Endodermal cell (in vitro differentiated cells): ENCODE measurements around the gene ULBP3. TPM values are rescaled to one million over a fixed set of nuclear protein-coding genes. Genes with fewer than 3 reads are reported as not detected.

ENCODE experiments used
- DNase-seq: peaks from one replicate; pipeline ENCODE4 v3.0.0-alpha.2; 2017
- H3K27ac ChIP-seq: 2 replicates; pipeline ENCODE4 v1.5.1; 2013; ENCODE audit warnings: mild to moderate bottlenecking, low read depth, low read length, moderate library complexity
- H3K27me3 ChIP-seq: 2 replicates; pipeline ENCODE4 v1.6.1; 2013; ENCODE audit warnings: mild to moderate bottlenecking, low read length, moderate library complexity; ENCODE audit not compliant: insufficient read depth, control insufficient read depth, poor library complexity, severe bottlenecking
- H3K36me3 ChIP-seq: 2 replicates; pipeline ENCODE4 v1.7.0; 2013; ENCODE audit warnings: mild to moderate bottlenecking, low read length, moderate library complexity; ENCODE audit not compliant: control insufficient read depth, insufficient read depth
- H3K4me1 ChIP-seq: one replicate; pipeline ENCODE4 v1.7.0; 2013; ENCODE audit warnings: low read length; ENCODE audit not compliant: control insufficient read depth, insufficient read depth
- H3K4me3 ChIP-seq: 2 replicates; pipeline ENCODE4 v1.5.1; 2013; ENCODE audit warnings: mild to moderate bottlenecking, low read length, moderate library complexity
- H3K9ac ChIP-seq: 2 replicates; pipeline ENCODE4 v1.6.1; 2013; ENCODE audit warnings: mild to moderate bottlenecking, low read length, moderate library complexity; ENCODE audit not compliant: poor library complexity, severe bottlenecking; ENCODE audit errors: extremely low read depth
- H3K9me3 ChIP-seq: 2 replicates; pipeline ENCODE4 v1.6.1; 2013; ENCODE audit warnings: mild to moderate bottlenecking, low read length, moderate library complexity; ENCODE audit not compliant: control insufficient read depth
- H3K27ac Mint-ChIP-seq: 2 replicates; pipeline ENCODE4 v1.8.0; 2020; ENCODE audit warnings: mixed read lengths
- H3K27me3 Mint-ChIP-seq: 2 replicates; pipeline ENCODE4 v1.8.0; 2021; ENCODE audit warnings: mild to moderate bottlenecking, mixed read lengths; ENCODE audit not compliant: insufficient read depth
- H3K36me3 Mint-ChIP-seq: 2 replicates; pipeline ENCODE4 v1.8.0; 2020; ENCODE audit warnings: low read depth, mixed read lengths
- H3K4me1 Mint-ChIP-seq: 2 replicates; pipeline ENCODE4 v1.8.0; 2020; ENCODE audit warnings: mixed read lengths
- H3K4me3 Mint-ChIP-seq: 2 replicates; pipeline ENCODE4 v1.8.0; 2020; ENCODE audit warnings: mild to moderate bottlenecking, moderate library complexity, mixed read lengths
- H3K9me3 Mint-ChIP-seq: 2 replicates; pipeline ENCODE4 v1.8.0; 2020; ENCODE audit warnings: mild to moderate bottlenecking, mixed read lengths
- CTCF ChIP-seq: fragments of 200-600 bp; sonication (generic); conservative IDR thresholded peaks from 2 replicates; pipeline ENCODE4 v1.5.0; 2021; ENCODE audit warnings: antibody characterized with exemption, mild to moderate bottlenecking
- WGBS, 2 experiments: methylation state at CpG; one replicate each; pipeline versions ENCODE4 v1.1.5 to v1.1.7; 2013; ENCODE audit warnings: missing lambda C conversion rate in 2 of 2, mixed read lengths in 1 of 2; ENCODE audit not compliant: insufficient coverage in 1 of 2, insufficient read length in 1 of 2; 5-methylcytosine and 5-hydroxymethylcytosine counted together
- total RNA-seq, 2 donors: library from RNA; stranded (reverse); fragmentation: NEBNext Ultra II Directional in 1 of 2; extraction: Animal tissue kit (Norgen Biotek cat#: 25700) in 1 of 2; gene quantifications; 2 replicates in 1 of 2; 3 replicates in 1 of 2; pipeline ENCODE4 v1.2.1, GENCODE V29; 2021

The ULBP3 gene
- total RNA-seq, 2 donors from 2014 or later = 4.4 to 5.4 TPM

GRCh38 chr6:150102750-150103270 lies 33.9 kb upstream of the ULBP3 start:
- TF ChIP-seq CTCF = no peak
- H3K36me3 ChIP-seq = no peaks in the 10 kb centered on the region
- no peak overlapping the region for H3K4me3 ChIP-seq
- no peaks in the 10 kb centered on the region for H3K27me3 ChIP-seq
- H3K9me3 Mint-ChIP-seq = no peaks in the 10 kb centered on the region
- no peaks in the 10 kb centered on the region for H3K4me1 Mint-ChIP-seq
- H3K4me1 ChIP-seq = no peaks in the 10 kb centered on the region
- no peak overlapping the region for H3K4me3 Mint-ChIP-seq
- H3K27me3 Mint-ChIP-seq = no peaks in the 10 kb centered on the region
- H3K27ac ChIP-seq = no peak overlapping the region
- no peak for DNase-seq
- H3K9me3 ChIP-seq = no peaks in the 10 kb centered on the region
- no peak overlapping the region for H3K27ac Mint-ChIP-seq
- 90 to 94% methylated on average over 2 to 4 of the region's 4 CpGs for WGBS, 2 experiments
- no peaks in the 10 kb centered on the region for H3K36me3 Mint-ChIP-seq
- H3K9ac ChIP-seq = no peak overlapping the region

GRCh38 chr6:150100745-150101144 lies 31.8 kb upstream of the ULBP3 start:
- Histone ChIP-seq H3K27ac (no peak overlapping the region), H3K36me3 (no peaks in the 10 kb centered on the region), H3K9ac (no peak overlapping the region), H3K27me3 (no peaks in the 10 kb centered on the region), H3K4me3 (no peak overlapping the region), H3K4me1 (no peaks in the 10 kb centered on the region), H3K9me3 (no peaks in the 10 kb centered on the region)
- Mint-ChIP-seq H3K27ac (no peak overlapping the region), H3K27me3 (peaks cover 4% of the 10 kb centered on the region), H3K4me3 (no peak overlapping the region), H3K9me3 (no peaks in the 10 kb centered on the region), H3K36me3 (no peaks in the 10 kb centered on the region), H3K4me1 (no peaks in the 10 kb centered on the region)
- no peak for DNase-seq
- WGBS, 2 experiments = 95 to 97% methylated on average over 17 to 19 of the region's 19 CpGs
- no peak for TF ChIP-seq CTCF

GRCh38 chr6:150099953-150100352 lies 31.0 kb upstream of the ULBP3 start:
- peaks cover 10% of the 10 kb centered on the region for H3K27me3 Mint-ChIP-seq
- DNase-seq = no peak
- H3K9me3 Mint-ChIP-seq = no peaks in the 10 kb centered on the region
- no peaks in the 10 kb centered on the region for H3K36me3 Mint-ChIP-seq
- 95 to 100% methylated on average over 7 to 11 of the region's 11 CpGs for WGBS, 2 experiments
- H3K9ac ChIP-seq = no peak overlapping the region
- no peaks in the 10 kb centered on the region for H3K27me3 ChIP-seq
- no peaks in the 10 kb centered on the region for H3K4me1 Mint-ChIP-seq
- no peak overlapping the region for H3K4me3 ChIP-seq
- no peaks in the 10 kb centered on the region for H3K4me1 ChIP-seq
- H3K4me3 Mint-ChIP-seq = no peak overlapping the region
- no peak for TF ChIP-seq CTCF
- no peak overlapping the region for H3K27ac Mint-ChIP-seq
- no peaks in the 10 kb centered on the region for H3K9me3 ChIP-seq
- no peaks in the 10 kb centered on the region for H3K36me3 ChIP-seq
- H3K27ac ChIP-seq = no peak overlapping the region
